ENCODE data around the gene CLIP4. TPM values are rescaled to one million over a fixed set of nuclear protein-coding genes. Genes with fewer than 3 reads are reported as not detected.

CLIP4 gene
- total and polyA plus RNA-seq, 2 of the 13 experiments (the other 11 are each of a cell fraction or from before 2014, with no cell fraction given) = 0.46 to 0.49 TPM

DNA sequence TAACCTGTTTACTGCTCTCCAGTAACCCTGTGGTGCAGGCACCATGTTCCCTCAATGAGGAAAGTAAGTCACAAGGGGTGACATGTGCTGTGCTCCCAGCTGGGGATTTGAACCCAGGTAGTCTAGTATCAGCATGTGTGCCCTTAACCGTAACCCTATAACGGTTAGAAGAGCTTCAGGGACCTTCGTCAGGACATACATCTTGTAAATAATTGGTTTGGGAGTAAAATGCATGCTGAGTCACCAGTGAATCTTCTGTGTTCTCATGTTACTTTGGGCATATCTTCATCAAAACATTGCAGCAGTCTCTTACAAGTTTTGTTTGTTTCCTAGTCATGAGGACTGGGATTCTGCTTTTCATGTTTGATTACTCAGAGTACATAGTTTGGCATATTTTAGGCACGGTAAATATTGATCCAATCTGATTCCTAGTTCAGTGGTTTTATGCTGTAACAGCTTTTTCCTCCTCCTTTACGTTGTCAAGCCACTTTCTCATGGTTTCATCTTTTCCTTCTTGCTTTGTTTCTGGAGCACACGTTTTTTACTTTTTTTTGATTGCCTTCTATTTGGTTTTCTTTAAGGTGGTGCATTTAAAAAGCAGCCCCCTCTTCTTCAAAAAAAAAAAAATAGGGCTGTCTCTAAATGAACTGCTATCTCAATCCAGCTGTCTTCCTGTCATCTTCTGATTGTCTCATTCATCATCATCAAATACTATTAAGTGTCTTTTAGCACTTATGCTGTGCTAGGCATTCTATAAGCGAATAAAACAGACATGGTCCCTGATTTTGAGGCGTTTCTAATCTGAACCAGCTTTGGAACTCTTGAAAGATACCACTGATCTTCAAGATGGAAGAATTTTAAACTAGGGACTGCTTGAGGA, 50.4 kb downstream of the CLIP4 start (continued):
- TF ChIP-seq, protein P1, sequence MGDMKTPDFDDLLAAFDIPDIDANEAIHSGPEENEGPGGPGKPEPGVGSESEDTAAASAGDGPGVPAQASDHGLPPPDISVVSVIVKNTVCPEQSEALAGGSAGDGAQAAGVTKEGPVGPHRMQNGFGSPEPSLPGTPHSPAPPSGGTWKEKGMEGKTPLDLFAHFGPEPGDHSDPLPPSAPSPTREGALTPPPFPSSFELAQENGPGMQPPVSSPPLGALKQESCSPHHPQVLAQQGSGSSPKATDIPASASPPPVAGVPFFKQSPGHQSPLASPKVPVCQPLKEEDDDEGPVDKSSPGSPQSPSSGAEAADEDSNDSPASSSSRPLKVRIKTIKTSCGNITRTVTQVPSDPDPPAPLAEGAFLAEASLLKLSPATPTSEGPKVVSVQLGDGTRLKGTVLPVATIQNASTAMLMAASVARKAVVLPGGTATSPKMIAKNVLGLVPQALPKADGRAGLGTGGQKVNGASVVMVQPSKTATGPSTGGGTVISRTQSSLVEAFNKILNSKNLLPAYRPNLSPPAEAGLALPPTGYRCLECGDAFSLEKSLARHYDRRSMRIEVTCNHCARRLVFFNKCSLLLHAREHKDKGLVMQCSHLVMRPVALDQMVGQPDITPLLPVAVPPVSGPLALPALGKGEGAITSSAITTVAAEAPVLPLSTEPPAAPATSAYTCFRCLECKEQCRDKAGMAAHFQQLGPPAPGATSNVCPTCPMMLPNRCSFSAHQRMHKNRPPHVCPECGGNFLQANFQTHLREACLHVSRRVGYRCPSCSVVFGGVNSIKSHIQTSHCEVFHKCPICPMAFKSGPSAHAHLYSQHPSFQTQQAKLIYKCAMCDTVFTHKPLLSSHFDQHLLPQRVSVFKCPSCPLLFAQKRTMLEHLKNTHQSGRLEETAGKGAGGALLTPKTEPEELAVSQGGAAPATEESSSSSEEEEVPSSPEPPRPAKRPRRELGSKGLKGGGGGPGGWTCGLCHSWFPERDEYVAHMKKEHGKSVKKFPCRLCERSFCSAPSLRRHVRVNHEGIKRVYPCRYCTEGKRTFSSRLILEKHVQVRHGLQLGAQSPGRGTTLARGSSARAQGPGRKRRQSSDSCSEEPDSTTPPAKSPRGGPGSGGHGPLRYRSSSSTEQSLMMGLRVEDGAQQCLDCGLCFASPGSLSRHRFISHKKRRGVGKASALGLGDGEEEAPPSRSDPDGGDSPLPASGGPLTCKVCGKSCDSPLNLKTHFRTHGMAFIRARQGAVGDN (CRISPR knock-in tag; IDR thresholded peaks at IDR 0.05) = no peak
- peak in 1 of 2 experiments; percentile 80; a peak in 1 of 4 replicates for TF ChIP-seq EP300 (IDR thresholded peaks at IDR 0.05; ENCODE audit: low read depth in 2 of 2, low read length in 2 of 2)
- TF ChIP-seq EP300 (CRISPR knock-in tag; IDR thresholded peaks at IDR 0.05; ENCODE audit: borderline replicate concordance) = peak; percentile 76
- TF ChIP-seq SAP130 (CRISPR knock-in tag; IDR thresholded peaks at IDR 0.05; ENCODE audit: low read depth) = peak; percentile 53
- no peak for TF ChIP-seq KAT8 (CRISPR knock-in tag; IDR thresholded peaks at IDR 0.05)
- TF ChIP-seq, protein P2, sequence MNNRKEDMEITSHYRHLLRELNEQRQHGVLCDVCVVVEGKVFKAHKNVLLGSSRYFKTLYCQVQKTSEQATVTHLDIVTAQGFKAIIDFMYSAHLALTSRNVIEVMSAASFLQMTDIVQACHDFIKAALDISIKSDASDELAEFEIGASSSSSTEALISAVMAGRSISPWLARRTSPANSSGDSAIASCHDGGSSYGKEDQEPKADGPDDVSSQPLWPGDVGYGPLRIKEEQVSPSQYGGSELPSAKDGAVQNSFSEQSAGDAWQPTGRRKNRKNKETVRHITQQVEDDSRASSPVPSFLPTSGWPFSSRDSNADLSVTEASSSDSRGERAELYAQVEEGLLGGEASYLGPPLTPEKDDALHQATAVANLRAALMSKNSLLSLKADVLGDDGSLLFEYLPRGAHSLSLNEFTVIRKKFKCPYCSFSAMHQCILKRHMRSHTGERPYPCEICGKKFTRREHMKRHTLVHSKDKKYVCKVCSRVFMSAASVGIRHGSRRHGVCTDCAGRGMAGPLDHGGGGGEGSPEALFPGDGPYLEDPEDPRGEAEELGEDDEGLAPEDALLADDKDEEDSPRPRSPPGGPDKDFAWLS (CRISPR knock-in tag; IDR thresholded peaks at IDR 0.05; ENCODE audit: borderline replicate concordance) = no peak
- no peak for TF ChIP-seq ZNF503 (CRISPR knock-in tag; IDR thresholded peaks at IDR 0.05)
- no peak for TF ChIP-seq ZNF558 (CRISPR knock-in tag; IDR thresholded peaks at IDR 0.05; ENCODE audit: borderline replicate concordance)
- TF ChIP-seq, protein P3, sequence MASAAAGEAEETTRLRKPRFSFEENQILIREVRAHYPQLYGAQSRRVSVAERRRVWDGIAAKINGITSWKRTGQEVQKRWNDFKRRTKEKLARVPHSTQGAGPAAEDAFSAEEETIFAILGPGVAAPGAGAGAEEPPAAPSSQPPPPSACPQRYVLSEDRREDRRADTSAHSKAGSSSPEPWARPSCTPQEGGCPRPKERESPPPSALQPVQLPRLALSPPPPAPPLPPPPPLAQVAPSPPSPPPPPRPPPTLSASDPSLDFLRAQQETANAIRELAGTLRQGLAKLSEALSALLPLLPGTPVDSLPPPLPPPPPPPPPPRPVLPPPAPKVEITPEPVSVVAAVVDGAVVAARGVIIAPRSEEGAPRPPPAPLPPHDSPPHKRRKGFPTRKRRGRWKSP (CRISPR knock-in tag; IDR thresholded peaks at IDR 0.05) = peak; percentile 56; the same call in 1 of the 2 replicates
- TF ChIP-seq ZNF816 (CRISPR knock-in tag; IDR thresholded peaks at IDR 0.05; ENCODE audit: borderline replicate concordance) = no peak
- peak; percentile 26; the same call in 1 of the 2 replicates for TF ChIP-seq NR2F6 (IDR thresholded peaks at IDR 0.05)
- no peak for TF ChIP-seq NR2F6 (CRISPR knock-in tag; IDR thresholded peaks at IDR 0.05)
- TF ChIP-seq, protein P4, sequence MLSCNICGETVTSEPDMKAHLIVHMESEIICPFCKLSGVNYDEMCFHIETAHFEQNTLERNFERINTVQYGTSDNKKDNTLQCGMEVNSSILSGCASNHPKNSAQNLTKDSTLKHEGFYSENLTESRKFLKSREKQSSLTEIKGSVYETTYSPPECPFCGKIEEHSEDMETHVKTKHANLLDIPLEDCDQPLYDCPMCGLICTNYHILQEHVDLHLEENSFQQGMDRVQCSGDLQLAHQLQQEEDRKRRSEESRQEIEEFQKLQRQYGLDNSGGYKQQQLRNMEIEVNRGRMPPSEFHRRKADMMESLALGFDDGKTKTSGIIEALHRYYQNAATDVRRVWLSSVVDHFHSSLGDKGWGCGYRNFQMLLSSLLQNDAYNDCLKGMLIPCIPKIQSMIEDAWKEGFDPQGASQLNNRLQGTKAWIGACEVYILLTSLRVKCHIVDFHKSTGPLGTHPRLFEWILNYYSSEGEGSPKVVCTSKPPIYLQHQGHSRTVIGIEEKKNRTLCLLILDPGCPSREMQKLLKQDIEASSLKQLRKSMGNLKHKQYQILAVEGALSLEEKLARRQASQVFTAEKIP (CRISPR knock-in tag; IDR thresholded peaks at IDR 0.05; ENCODE audit: borderline replicate concordance) = no peak
- TF ChIP-seq LCORL (IDR thresholded peaks at IDR 0.05) = peak; percentile 48; the same call in 1 of the 2 replicates
- 0 out of 2 replicates have a peak, but pooled peaks have one; percentile 42 for TF ChIP-seq LCORL (CRISPR knock-in tag; IDR thresholded peaks at IDR 0.05)
- peak; percentile 96 for TF ChIP-seq MEF2D (CRISPR knock-in tag; IDR thresholded peaks at IDR 0.05)
- TF ChIP-seq SNAPC5 (CRISPR knock-in tag; IDR thresholded peaks at IDR 0.05; ENCODE audit: borderline replicate concordance) = no peak
- TF ChIP-seq NFE2 (CRISPR knock-in tag; IDR thresholded peaks at IDR 0.05) = peak; percentile 60; the same call in 1 of the 2 replicates
